HG03060 (cell line): ENCODE measurements around the gene CKMT1B.
"Not testable (repeated sequence)": the region's sequence is repeated elsewhere in the genome, so short reads cannot be mapped to it uniquely, and the experiment has no call there.

ENCODE experiments used
- ATAC-seq: cut with Tn5 transposase; IDR thresholded peaks from one replicate; pipeline ENCODE4 v1.9.1; 2021; ENCODE audit warnings: low read depth, moderate number of reproducible peaks; ENCODE audit not compliant: unreplicated experiment

CKMT1B gene

GRCh38 chr15:43626937-43627336 is 33.1 kb downstream of the CKMT1B start:
- not testable (repeated sequence) for ATAC-seq

- not testable (repeated sequence) for ATAC-seq
Observed at GRCh38 chr15:43638464-43639204, 44.8 kb downstream of the CKMT1B start.
